DOHH2 (cell line): ENCODE measurements around the gene INF2.

Experiments
- H3F3A ChIP-seq: fragments of 200-600 bp; sonication (generic), shearing (Covaris generic); 2 replicates; pipeline ENCODE4 v1.6.0; 2016; ENCODE audit warnings: antibody characterized with exemption, mild to moderate bottlenecking; ENCODE audit not compliant: control insufficient read depth, insufficient read depth
- H3K27ac ChIP-seq: fragments of 200-600 bp; sonication (generic); 2 replicates; pipeline ENCODE4 v1.5.1; 2014; ENCODE audit warnings: low read depth, mild to moderate bottlenecking, low read length, moderate library complexity
- H3K27me3 ChIP-seq: fragments of 200-600 bp; sonication (generic); 2 replicates; pipeline ENCODE4 v1.6.1; 2014; ENCODE audit warnings: mild to moderate bottlenecking, low read length, mixed read lengths; ENCODE audit not compliant: control insufficient read depth
- H3K36me3 ChIP-seq: fragments of 200-600 bp; sonication (generic); 2 replicates; pipeline ENCODE4 v1.6.1; 2014; ENCODE audit warnings: mild to moderate bottlenecking, low read length, moderate library complexity, mixed read lengths; ENCODE audit not compliant: control insufficient read depth
- H3K4me1 ChIP-seq: fragments of 200-600 bp; sonication (generic); 2 replicates; pipeline ENCODE4 v1.6.1; 2014; ENCODE audit warnings: mild to moderate bottlenecking, low read length, mixed read lengths; ENCODE audit not compliant: control insufficient read depth
- H3K4me2 ChIP-seq: fragments of 200-600 bp; sonication (generic); 2 replicates; pipeline ENCODE4 v1.6.0; 2014; ENCODE audit warnings: mild to moderate bottlenecking, low read length, moderate library complexity
- H3K4me3 ChIP-seq: fragments of 200-600 bp; sonication (generic); 2 replicates; pipeline ENCODE4 v1.5.1; 2014; ENCODE audit warnings: mild to moderate bottlenecking, low read length, mixed read lengths
- H3K79me2 ChIP-seq: fragments of 200-600 bp; sonication (generic); 2 replicates; pipeline ENCODE4 v1.6.1; 2014; ENCODE audit warnings: mild to moderate bottlenecking, low read length, mixed read lengths; ENCODE audit not compliant: control insufficient read depth
- H3K9me2 ChIP-seq: fragments of 200-600 bp; sonication (generic); replicated peaks from 2 replicates; pipeline ENCODE4 v1.6.1; 2014; ENCODE audit warnings: mild to moderate bottlenecking, low read length, mixed read lengths; ENCODE audit not compliant: control insufficient read depth
- H3K9me3 ChIP-seq: fragments of 200-600 bp; sonication (generic); 2 replicates; pipeline ENCODE4 v1.6.1; 2014; ENCODE audit warnings: antibody characterized with exemption, low read length, mixed read lengths; ENCODE audit not compliant: control insufficient read depth, insufficient read depth
- H4K20me1 ChIP-seq: fragments of 200-600 bp; sonication (generic); 2 replicates; pipeline ENCODE4 v1.6.0; 2014; ENCODE audit warnings: low read depth, mild to moderate bottlenecking, antibody characterized with exemption, low read length, moderate library complexity; ENCODE audit not compliant: control insufficient read depth, insufficient read depth
- CTCF ChIP-seq: fragments of 200-600 bp; sonication (generic); IDR thresholded peaks from one replicate; pipeline ENCODE4 v1.5.1; 2014; ENCODE audit warnings: antibody characterized with exemption, mild to moderate bottlenecking, low read depth, low read length; ENCODE audit not compliant: poor library complexity, severe bottlenecking
- EZH2phosphoT487 ChIP-seq: fragments of 200-600 bp; sonication (generic); IDR thresholded peaks from 2 replicates; pipeline ENCODE4 v1.6.1; 2017; ENCODE audit warnings: borderline replicate concordance, mild to moderate bottlenecking, antibody characterized with exemption, low read length, moderate library complexity, mixed read lengths

Gene INF2

GRCh38 chr14:104656014-104656714 lies 33.3 kb upstream of the INF2 start:
- H3F3A ChIP-seq = peaks cover 50% of the 10 kb centered on the region
- H3K79me2 ChIP-seq = no peaks in the 10 kb centered on the region
- peaks cover 6% of the 10 kb centered on the region for H3K36me3 ChIP-seq
- no peaks in the 10 kb centered on the region for H3K9me2 ChIP-seq
- H3K4me3 ChIP-seq = peak overlapping the region; percentile 73
- H3K4me1 ChIP-seq = peaks cover 59% of the 10 kb centered on the region
- H3K4me2 ChIP-seq = peak overlapping the region; percentile 97
- H3K27me3 ChIP-seq = no peaks in the 10 kb centered on the region
- peaks cover 25% of the 10 kb centered on the region; the same call in 1 of the 2 replicates for H3K9me3 ChIP-seq
- TF ChIP-seq CTCF (peak; percentile 14), EZH2phosphoT487 (no peak)
- H4K20me1 ChIP-seq = no peaks in the 10 kb centered on the region
- peak overlapping the region; percentile 100 for H3K27ac ChIP-seq

GRCh38 chr14:104657101-104657524 lies 32.3 kb upstream of the INF2 start:
- Histone ChIP-seq H3K27ac (peak overlapping the region; percentile 100), H3K4me2 (peak overlapping the region; percentile 97), H3K4me1 (peaks cover 65% of the 10 kb centered on the region), H3K4me3 (peak overlapping the region; percentile 73), H3K27me3 (no peaks in the 10 kb centered on the region), H4K20me1 (no peaks in the 10 kb centered on the region), H3K9me2 (no peaks in the 10 kb centered on the region), H3K9me3 (peaks cover 26% of the 10 kb centered on the region; the same call in 1 of the 2 replicates), H3F3A (peaks cover 54% of the 10 kb centered on the region), H3K79me2 (no peaks in the 10 kb centered on the region), H3K36me3 (peaks cover 8% of the 10 kb centered on the region)
- TF ChIP-seq CTCF (no peak), EZH2phosphoT487 (no peak)

- peak overlapping the region; percentile 97 for H3K4me2 ChIP-seq
- H3K36me3 ChIP-seq = peaks cover 8% of the 10 kb centered on the region
- peak overlapping the region; percentile 73 for H3K4me3 ChIP-seq
- H3K27me3 ChIP-seq = no peaks in the 10 kb centered on the region
- TF ChIP-seq EZH2phosphoT487 (no peak), CTCF (no peak)
- H3K9me3 ChIP-seq = peaks cover 19% of the 10 kb centered on the region; the same call in 1 of the 2 replicates
- H3K4me1 ChIP-seq = peaks cover 69% of the 10 kb centered on the region
- peaks cover 54% of the 10 kb centered on the region for H3F3A ChIP-seq
- no peaks in the 10 kb centered on the region for H4K20me1 ChIP-seq
- peak overlapping the region; percentile 100 for H3K27ac ChIP-seq
- H3K9me2 ChIP-seq = no peaks in the 10 kb centered on the region
- H3K79me2 ChIP-seq = no peaks in the 10 kb centered on the region
Measured at GRCh38 chr14:104657563-104658324, 31.7 kb upstream of the INF2 start.
